22Rv1 (cell line): ENCODE measurements around the gene L3MBTL4.

Experiments used
- H3K27ac ChIP-seq: fragments of 450-650 bp; 2 replicates; pipeline ENCODE4 v1.5.1; 2017
- ZFX ChIP-seq: fragments of 450-650 bp; IDR thresholded peaks from 2 replicates; pipeline ENCODE4 v1.6.1; 2017; ENCODE audit warnings: antibody characterized with exemption, borderline replicate concordance
- TF ChIP-seq, protein P1 (sequence below): fragments of 450-650 bp; IDR thresholded peaks from 2 replicates; pipeline ENCODE4 v1.5.1; 2017; ENCODE audit warnings: mild to moderate bottlenecking

The L3MBTL4 gene

DNA sequence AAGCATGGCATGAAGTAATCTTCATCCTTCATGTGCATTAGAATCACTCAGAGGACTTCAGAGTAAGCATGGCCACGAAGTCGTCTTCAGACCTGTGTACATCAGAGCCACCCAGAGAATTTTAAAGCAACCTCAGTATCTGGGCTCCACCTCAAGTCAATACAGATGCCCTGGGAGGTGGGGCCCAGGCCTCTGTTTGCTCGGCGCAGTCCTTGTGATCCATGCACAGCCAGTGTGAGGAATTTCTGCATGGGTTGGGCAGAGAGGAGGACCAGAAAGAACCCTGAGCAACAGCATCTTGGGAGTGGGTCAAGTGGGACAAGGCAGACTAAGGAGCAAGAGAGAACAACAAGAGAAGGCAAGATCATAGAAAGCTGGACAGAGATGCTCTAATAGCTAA, 299.0 kb downstream of the L3MBTL4 start:
- H3K27ac ChIP-seq, result no peak overlapping the region
- TF ChIP-seq, protein P1, sequence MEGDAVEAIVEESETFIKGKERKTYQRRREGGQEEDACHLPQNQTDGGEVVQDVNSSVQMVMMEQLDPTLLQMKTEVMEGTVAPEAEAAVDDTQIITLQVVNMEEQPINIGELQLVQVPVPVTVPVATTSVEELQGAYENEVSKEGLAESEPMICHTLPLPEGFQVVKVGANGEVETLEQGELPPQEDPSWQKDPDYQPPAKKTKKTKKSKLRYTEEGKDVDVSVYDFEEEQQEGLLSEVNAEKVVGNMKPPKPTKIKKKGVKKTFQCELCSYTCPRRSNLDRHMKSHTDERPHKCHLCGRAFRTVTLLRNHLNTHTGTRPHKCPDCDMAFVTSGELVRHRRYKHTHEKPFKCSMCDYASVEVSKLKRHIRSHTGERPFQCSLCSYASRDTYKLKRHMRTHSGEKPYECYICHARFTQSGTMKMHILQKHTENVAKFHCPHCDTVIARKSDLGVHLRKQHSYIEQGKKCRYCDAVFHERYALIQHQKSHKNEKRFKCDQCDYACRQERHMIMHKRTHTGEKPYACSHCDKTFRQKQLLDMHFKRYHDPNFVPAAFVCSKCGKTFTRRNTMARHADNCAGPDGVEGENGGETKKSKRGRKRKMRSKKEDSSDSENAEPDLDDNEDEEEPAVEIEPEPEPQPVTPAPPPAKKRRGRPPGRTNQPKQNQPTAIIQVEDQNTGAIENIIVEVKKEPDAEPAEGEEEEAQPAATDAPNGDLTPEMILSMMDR, result no peak
- TF ChIP-seq ZFX, result no peak

DNA sequence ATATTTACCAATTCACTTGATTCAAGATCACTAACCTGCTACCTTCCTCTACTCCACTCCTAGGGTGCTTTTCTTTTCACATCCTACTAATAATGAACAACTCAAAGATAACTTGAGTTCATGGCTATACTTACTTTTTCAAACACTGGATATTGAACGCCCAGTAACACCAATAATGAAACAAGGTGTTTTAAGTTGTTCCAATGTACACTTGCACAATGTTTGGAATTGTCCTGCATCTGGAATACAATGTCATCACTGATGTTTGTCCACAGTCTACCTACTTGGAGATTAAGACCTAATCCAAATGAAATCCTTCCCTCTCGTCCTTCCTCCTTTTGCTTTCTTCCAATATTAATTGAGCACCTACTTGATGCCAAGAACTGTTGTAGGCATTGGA, 301.1 kb downstream of the L3MBTL4 start:
- no peak for TF ChIP-seq ZFX
- TF ChIP-seq, protein P1, result no peak
- H3K27ac ChIP-seq, result no peak overlapping the region

DNA sequence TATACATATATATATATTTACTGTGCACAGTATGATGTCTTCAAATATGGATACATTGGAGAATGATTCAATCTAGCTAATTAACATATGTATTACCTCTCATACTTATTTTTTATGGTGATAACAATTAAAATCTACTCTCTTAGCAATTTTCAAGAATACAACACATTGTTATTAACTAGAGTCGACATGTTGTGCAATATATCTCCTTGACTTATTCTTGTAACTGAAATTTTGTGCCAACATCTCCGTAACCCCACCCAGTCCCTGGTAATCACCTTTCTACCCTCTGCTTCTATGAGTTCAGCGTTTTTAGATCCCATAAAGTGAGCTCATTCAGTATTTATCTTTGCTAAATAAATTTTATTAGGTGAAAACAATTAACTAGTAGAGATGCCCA, 303.0 kb downstream of the L3MBTL4 start:
- H3K27ac ChIP-seq, result no peak overlapping the region
- no peak for TF ChIP-seq ZFX
- TF ChIP-seq, protein P1, result no peak

DNA sequence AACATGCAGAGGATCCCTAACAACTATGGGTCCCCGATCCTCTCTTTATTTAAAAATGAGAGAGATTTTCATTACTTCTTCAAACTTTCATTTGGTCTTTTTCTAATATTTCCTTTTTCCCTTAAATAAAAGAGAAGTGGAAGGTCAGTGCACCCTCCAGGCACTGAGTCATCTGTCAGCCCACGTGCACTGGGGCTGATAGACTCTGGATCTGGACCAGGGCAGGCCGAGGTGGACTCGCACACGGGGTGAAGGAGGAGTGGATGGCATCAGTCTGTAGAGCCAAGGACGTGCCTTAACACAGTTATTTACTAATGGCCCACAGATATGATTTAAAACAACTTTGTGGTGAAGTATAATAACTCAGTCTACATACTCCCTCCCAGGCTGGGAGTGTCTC, 305.0 kb downstream of the L3MBTL4 start:
- no peak for TF ChIP-seq ZFX
- TF ChIP-seq, protein P1, result no peak
- no peak overlapping the region for H3K27ac ChIP-seq

DNA sequence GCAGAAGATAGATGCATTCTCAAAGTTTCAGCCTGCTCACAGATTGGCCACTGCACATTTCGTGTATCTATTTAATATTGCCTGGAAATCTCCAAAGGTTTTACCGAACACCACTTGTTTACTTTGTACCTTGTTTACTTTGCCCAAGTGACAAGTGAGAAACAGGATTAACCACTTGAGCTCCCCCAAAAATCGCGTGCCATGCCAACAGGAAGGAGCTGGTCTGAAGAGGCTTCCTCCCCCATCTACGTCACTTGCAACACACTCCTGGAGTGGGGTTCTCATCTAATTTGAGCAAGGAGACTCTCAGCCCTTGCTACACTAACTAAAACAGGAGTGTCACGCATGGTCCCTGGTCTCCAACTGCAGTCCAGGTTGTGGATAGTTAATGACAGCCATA, 306.9 kb downstream of the L3MBTL4 start:
- H3K27ac ChIP-seq, result no peak overlapping the region
- TF ChIP-seq, protein P1, result no peak
- no peak for TF ChIP-seq ZFX

DNA sequence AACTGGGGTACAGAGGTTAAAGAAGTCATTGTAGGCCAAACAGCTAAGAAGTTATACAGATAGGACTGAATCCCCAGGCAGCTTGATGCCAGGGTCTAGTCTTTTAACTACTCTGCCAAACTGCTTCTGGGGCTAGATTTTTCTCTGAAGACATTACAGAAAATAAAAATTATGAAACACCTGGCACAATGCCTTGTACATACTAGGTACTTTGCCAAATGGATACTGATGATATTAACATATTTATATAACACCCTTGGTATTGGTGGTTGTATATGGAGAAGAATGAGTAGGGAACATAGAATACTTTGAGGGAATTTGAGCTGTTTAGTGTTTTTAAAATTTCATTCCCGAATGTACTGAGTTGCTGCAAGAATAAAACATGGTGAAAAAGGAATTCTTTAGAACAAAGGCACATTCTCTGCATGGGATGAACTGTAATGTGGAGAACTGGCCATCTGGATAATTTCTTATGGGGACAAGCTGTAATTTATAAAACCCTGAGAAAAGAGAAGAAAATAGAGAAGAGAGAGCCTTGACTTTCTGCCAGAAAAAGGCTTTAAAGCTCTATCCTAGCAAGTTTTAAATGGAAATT, 308.5 kb downstream of the L3MBTL4 start:
- no peak for TF ChIP-seq ZFX
- TF ChIP-seq, protein P1, result no peak
- H3K27ac ChIP-seq, result no peak overlapping the region

DNA sequence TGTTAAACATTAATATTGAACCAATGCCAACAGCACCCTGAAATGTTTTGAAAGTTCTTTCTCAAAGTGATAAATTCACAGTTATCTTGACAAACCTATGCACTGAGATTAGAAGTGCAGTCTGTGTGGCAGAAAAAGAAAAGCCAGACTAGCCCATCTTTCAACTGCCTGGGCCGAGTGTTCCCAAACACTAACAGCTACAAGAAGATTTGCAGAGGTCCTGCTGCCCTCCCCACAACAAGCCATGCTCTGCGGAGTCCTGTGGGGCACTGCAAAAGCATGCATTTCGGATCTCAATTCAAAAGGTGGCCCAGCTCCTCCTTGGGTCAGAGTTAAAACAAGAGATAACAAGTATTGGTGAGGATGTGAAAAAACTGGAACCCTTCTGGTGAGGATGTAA, 311.0 kb downstream of the L3MBTL4 start:
- H3K27ac ChIP-seq, result no peak overlapping the region
- no peak for TF ChIP-seq ZFX
- TF ChIP-seq, protein P1, result no peak
